ENCODE results near the gene CCL22.

CCL22 gene

DNA sequence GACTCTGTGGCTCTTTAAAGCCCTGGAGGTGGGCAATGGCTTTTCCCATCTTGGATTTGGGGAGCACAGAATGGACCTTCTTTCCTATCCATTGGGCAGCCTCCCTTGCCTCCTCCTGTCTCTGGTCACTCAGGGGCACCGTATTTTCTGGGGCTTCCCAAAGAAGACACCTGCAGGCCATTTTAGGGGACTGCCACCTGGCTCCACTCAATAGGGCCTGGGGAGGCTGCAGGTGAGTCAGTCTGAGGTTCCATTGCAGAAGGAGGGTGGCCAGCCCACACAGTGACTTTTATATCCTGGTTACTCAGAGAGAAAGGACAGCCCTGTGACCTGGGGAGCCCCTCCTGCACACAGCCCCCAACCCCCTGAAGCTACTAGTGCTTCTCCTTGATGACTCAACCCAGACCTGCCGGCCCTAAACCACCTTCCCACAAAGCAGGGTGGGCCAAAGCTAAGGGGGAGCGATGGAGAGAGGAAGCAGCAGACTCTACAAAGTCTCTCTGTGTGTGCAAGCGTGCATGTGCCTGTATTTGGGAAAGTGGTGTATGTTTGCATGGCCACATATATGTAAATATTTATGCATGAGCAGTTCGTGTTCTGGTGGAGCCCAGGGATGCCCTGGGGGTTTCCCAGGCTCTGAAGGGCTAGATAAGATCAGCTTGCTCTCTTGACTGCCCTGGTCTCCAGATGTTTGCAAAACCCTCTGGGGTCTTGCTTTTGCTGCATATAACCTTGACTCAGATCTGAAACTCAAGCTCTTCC, 18.7 kb downstream of the CCL22 start:
- no peak for DNase-seq

DNA sequence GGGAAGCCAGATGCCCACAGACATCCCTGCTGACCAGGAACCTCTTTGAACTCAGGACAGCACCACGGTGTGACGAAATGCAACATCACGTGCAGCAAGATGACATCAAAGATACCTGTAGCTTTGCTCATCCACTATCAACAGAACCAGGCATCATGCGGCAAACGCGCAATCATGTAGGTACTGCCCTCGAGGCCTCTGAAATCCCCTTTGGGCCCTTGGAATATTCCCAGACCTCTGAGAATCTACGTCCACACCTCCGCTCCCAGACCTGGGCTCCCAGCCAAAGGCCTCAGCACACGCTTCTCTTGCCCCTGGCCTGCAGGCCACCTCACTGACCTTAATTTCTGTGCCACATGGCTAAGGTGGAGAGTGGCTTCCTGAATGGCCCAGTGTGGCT, 21.0 kb downstream of the CCL22 start:
- DNase-seq, result no peak

DNA sequence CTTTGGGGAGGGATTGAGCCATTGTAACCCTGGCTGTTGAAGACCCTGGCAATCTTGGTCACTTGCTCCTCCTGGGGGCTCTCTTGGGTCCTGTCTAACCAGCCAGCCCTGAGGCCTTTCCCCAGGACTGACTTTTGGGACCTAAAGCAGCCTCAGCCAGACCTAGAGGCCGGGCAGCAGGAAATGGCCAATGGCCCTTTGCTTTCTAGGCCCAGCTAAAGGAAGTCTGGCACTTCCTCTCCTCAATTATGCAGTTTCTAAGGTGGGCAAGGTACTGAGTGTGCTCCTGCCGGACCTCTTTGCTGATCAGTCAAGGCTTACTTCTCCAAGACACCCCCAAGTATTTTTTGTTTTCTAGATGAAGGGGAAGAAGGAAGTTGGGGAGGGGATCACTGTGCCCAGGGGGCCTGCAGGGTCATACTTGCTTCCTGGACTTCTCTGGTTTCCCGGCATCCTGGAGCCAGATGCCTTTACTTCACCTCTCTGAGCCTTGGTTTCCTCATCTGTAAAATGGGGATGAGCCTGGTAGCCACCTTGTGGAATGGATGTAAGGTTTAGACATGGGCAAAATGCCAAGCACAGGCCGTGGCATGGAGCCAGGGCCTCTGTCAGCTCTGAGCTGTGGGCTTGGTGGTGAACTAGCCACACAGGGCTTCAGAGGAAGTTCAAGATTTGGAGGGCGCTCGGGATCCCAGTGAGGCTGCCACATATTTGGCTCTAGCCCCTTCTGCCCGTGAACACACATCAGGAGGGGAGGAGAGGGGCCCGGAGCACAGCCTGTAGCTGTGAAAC, 22.3 kb downstream of the CCL22 start:
- DNase-seq, result no peak

DNA sequence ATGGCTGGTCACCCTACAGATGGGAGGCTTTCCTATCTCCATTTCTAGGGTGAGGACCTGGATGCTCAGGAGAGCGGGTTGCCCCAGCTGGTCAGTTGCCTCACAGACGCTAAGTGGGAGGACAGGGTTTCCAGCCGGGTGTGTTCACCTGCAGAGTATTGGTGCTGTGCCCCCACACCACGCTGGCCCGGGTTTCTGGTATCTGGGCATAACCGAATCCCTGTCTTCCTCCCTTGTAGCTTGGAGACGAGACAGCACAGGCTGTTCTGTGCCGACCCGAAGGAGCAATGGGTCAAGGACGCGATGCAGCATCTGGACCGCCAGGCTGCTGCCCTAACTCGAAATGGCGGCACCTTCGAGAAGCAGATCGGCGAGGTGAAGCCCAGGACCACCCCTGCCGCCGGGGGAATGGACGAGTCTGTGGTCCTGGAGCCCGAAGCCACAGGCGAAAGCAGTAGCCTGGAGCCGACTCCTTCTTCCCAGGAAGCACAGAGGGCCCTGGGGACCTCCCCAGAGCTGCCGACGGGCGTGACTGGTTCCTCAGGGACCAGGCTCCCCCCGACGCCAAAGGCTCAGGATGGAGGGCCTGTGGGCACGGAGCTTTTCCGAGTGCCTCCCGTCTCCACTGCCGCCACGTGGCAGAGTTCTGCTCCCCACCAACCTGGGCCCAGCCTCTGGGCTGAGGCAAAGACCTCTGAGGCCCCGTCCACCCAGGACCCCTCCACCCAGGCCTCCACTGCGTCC, 23.4 kb downstream of the CCL22 start:
- DNase-seq, result no peak

DNA sequence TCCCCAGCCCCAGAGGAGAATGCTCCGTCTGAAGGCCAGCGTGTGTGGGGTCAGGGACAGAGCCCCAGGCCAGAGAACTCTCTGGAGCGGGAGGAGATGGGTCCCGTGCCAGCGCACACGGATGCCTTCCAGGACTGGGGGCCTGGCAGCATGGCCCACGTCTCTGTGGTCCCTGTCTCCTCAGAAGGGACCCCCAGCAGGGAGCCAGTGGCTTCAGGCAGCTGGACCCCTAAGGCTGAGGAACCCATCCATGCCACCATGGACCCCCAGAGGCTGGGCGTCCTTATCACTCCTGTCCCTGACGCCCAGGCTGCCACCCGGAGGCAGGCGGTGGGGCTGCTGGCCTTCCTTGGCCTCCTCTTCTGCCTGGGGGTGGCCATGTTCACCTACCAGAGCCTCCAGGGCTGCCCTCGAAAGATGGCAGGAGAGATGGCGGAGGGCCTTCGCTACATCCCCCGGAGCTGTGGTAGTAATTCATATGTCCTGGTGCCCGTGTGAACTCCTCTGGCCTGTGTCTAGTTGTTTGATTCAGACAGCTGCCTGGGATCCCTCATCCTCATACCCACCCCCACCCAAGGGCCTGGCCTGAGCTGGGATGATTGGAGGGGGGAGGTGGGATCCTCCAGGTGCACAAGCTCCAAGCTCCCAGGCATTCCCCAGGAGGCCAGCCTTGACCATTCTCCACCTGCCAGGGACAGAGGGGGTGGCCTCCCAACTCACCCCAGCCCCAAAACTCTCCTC, 24.1 kb downstream of the CCL22 start:
- DNase-seq, result no peak

DNA sequence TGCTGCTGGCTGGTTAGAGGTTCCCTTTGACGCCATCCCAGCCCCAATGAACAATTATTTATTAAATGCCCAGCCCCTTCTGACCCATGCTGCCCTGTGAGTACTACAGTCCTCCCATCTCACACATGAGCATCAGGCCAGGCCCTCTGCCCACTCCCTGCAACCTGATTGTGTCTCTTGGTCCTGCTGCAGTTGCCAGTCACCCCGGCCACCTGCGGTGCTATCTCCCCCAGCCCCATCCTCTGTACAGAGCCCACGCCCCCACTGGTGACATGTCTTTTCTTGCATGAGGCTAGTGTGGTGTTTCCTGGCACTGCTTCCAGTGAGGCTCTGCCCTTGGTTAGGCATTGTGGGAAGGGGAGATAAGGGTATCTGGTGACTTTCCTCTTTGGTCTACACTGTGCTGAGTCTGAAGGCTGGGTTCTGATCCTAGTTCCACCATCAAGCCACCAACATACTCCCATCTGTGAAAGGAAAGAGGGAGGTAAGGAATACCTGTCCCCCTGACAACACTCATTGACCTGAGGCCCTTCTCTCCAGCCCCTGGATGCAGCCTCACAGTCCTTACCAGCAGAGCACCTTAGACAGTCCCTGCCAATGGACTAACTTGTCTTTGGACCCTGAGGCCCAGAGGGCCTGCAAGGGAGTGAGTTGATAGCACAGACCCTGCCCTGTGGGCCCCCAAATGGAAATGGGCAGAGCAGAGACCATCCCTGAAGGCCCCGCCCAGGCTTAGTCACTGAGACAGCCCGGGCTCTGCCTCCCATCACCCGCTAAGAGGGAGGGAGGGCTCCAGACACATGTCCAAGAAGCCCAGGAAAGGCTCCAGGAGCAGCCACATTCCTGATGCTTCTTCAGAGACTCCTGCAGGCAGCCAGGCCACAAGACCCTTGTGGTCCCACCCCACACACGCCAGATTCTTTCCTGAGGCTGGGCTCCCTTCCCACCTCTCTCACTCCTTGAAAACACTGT, 25.0 kb downstream of the CCL22 start:
- DNase-seq, result no peak

DNA sequence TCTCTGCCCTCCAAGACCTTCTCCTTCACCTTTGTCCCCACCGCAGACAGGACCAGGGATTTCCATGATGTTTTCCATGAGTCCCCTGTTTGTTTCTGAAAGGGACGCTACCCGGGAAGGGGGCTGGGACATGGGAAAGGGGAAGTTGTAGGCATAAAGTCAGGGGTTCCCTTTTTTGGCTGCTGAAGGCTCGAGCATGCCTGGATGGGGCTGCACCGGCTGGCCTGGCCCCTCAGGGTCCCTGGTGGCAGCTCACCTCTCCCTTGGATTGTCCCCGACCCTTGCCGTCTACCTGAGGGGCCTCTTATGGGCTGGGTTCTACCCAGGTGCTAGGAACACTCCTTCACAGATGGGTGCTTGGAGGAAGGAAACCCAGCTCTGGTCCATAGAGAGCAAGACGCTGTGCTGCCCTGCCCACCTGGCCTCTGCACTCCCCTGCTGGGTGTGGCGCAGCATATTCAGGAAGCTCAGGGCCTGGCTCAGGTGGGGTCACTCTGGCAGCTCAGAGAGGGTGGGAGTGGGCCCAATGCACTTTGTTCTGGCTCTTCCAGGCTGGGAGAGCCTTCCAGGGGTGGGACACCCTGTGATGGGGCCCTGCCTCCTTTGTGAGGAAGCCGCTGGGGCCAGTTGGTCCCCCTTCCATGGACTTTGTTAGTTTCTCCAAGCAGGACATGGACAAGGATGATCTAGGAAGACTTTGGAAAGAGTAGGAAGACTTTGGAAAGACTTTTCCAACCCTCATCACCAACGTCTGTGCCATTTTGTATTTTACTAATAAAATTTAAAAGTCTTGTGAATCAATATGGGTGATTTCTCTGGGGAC, 25.9 kb downstream of the CCL22 start:
- no peak for DNase-seq

DNA sequence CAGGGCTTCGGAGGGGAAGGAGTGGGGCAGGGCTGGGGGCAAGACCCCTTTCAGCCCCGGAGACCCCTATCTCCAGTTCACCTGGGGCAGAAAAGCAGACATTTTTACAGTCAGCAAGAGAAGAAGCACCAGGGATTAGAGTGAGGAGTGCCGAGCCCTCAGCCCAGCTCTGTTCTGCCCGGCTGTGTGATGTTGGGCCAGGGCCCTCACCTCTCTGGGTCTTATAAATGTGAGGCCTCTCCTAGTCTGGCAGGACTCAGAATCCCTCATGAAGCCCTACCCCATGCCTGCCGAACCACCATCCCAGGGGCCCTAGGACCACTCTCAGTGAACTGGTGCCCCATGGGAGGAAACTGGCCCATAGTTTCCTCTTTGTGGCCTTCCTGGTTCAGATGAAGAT, 26.5 kb downstream of the CCL22 start:
- no peak for DNase-seq

DNA sequence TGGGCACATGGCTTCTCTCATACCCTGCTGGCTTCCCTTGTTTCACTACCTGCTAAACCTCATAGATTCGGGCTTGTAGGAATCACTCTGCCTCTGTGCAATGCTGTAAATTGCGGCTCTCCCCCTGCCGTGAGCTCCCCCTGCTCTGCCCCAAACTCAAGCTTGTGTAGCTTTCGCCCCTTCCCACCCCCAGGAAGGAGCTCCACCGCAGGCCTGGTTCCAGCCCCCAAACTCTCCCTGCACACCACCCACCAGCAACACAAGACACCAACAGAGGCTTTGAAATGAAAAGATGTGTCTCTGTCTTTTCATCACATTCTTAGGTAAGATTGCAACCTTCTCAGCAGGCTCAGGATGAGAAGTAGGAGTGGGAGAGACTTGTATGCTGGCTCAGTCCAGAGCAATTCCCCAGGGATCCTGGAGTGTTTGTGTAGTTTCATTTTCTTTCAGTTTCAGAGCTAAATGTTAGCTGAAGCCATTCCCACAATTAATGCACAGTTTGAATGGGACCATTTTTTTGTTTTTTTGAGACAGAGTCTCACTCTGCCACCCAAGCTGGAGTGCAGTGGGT, 27.9 kb downstream of the CCL22 start:
- DNase-seq, result no peak

DNA sequence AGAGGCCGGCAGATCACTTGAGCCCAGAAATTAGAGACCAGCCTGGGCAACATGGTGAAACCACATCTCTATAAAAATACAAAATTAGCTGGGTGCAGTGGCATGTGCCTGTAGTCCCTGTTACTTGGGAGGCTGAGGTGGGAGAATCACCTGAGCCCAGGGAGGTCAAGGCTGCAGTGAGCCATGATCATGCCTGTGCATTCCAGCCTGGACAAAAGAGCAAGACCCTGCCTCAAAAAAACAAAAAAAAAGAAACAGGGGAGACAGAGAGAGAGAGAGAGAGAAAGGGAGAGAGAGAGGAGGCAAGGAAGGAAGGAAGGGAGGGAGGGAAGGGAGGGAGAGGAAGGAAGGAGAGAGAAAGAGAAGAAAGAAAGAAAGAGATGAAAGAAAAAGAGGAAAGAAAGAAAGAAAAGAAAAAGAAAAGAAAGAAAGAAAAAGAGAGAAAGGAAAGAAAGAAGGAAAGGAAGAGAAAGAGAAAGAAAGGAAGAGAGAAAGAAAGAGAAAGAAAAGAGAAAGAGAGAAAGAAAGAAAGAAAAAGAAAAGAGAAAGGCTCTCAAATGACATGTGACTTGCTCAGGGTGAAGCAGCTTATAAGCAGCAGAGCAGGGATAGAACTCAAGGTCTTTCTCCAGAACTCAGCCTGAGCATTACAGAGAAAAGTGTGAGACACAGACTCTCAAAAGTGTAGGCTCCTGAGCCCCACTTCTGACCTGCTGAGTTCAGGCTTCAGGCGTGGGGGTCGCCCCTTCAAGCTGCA, 29.2 kb downstream of the CCL22 start:
- DNase-seq, result no peak

DNA sequence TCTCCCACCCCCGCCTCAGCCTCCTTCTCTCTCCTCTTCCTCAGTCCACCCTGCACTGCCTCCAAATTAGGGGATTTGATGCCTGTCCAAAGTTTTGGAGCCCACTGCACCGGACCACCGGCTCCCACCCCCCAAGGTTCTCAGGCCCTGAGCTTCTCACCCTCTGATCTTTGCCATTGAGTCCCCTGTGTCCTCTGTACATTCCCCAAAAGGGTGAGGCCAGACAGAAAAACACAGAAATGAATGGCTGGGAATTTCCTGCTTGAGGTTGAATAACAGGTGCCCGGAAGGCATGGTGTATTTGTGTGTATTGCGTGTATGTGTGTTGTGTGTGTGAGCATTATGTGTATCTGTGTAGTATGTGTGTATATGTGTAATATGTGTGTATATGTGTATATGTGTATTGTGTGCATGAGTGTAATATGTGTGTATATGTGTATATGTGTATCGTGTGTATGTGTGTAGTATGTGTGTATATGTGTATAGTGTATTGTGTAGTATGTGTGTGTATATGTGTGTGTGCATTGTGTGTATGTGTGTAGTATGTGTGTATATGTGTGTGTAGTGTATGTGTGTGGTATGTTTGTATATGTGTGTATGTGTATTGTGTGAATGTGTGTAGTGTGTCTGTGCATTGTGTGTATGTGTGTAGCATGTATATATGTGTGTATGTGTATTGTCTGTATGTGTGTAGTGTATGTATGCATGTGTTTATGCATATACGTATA, 29.9 kb downstream of the CCL22 start:
- no peak for DNase-seq

DNA sequence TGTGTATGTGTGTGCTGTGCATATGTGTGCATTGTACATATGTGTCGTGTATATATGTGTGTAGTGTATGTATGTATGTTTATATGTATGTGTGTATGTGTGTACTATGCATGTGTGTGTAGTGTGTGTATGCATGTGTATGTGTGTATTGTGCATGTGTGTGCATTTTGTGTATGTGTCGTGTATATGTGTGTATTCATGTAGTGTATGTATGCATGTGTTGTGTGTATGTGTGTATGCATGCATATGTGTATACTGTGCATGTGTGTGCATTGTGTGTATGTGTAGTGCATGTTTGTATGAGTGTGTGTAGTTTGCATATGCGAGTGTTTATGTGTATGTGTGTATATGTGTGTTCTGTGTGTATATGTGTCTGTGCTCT, 30.5 kb downstream of the CCL22 start:
- no peak for DNase-seq

DNA sequence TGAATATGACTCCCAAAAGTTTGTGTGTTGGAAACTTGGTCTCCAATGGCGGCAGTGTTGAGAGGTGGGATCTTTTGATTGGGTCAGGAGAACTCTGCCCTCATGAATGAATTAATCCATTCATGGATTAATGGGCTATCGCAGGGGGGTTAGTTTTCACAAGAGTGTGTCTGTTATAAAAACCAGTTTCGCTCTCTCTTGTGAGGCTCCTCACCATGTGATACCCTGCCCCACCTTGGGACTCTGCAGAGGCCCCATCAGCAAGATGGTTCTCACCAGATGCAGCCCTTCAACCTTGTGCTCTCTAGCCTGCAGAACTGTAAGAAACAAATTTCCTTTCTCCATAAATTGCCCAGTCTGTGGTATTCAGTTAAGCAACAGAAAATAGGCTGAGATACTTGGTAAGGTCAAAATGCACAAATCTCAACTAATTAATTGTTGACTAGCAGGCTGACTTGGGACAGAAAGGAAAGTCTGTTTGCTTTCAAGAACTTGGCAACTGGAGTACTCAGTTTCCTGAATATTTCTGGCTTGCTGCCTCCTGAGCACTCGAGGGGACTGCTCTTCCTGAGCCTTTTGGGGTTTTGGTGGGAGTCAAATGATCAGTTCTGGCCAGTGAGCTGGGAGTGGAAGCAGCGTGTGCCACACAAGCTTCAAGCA, 32.2 kb downstream of the CCL22 start:
- DNase-seq, result no peak

DNA sequence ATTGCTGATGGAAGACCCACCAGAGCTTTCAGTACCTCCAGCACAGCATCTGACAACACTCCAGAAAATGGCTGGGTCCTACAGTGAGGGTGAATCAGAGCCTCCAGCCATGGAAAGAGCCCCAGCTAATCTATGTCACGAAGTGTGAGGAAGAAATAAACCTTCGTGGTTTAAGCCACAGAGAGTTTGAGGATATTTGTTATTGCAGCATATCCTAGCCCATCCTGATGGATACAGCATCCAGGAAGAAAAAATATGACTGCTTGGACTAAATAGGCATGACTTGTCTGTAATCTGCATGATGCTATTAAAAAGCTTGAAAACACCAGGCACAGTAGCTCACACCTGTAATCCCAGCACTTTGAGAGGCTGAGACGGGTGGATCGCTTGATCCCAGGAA, 32.7 kb downstream of the CCL22 start:
- no peak for DNase-seq

DNA sequence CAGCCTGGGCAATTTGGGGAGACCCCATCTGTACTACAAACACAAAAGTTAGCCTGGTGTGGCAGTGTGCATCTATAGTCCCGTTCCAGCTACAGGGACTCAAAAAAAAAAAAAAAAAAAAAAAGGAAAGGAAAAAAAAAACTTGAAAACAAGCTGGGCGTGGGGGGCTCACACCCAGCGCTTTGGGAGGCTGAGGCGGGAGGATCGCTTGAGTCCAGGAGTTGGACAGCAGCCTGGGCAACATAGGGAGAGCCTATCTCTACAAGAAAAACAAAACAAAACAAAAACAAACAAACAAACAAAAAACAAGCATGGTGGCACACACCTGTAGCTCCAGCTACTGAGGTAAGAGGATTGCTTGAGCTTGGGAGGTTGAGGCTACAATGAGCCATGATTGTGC, 33.1 kb downstream of the CCL22 start:
- no peak for DNase-seq

DNA sequence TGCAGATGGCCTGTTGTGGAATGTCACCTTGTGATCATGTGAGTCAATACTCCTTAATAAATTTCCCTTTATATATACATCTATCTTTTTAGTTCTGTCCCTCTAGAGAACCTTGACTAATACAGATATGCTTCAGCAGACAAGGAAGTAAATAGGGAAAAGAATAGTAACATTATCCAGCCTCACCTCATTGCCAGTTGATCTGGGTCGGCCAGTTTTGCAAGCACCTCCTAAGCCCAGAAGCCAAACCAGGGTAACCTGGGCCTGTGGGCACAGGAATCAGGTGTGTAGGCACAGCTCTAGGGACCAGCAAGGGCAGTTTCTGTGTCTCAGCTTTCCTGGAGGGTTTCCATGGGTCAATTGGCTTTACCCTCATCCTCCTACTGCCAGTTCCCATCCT, 34.1 kb downstream of the CCL22 start:
- no peak for DNase-seq

DNA sequence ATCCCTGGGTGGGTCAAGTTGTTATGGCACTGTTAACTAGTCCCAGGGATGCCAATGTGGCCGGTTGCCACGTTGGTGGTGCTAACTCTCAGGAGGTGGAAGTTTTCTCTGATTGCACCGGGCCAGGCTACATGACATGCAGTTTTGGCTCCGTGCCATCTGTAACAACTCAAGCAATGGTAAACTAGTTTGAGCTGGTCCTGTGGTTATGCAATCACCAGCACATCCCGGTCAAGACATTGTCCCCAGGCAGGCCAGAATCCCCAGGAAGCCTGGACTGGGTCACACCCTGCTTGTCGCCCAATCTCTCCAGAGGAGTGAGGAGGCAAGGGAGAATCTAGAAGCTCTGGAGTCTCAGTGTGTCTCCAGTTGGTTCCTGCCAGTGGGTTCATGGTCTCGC, 35.9 kb downstream of the CCL22 start:
- no peak for DNase-seq

DNA sequence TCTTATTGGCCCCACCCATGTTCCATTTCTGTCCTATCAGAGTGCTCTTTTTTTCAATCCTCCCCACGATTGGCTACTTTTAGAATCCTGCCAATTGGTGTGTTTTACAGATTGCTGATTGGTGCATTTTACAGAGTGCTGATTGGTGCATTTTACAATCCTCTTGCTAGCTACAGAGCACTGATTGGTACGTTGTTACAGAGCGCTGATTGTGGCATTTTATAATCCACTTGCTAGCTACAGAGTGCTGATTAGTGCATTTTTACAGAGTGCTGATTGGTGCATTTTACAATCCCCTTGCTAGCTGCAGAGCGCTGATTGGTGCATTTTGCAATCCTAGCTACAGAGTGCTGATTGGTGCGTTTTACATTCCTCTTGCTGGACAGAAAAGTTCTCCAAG, 36.4 kb downstream of the CCL22 start:
- no peak for DNase-seq

DNA sequence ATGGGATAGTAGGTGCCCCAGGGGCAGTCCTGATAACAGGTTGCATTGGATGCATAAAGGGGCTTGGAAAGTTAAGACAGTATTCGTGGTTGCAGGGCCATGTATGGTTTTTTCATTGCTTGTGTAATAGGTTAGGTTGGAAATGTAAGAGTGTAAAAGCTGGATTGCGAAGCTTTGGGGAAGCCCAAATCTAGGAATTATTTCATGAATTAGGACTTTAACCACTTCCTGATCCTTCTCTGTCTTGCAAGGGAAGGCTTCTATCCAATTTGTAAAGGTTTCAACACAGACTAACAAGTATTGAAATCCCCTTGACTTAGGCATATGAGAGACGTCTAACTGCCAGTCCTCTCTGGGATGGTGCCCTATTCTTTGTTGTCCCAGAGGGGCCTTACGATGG, 38.2 kb downstream of the CCL22 start:
- DNase-seq, result no peak

All from NCI-H2227 treated with DMSO at 0.1 percent for 48 hours (cell line).